Measurements from ENCODE around the gene PKP4.

- no peak for TF ChIP-seq CTCF (IDR thresholded peaks at IDR 0.05)
- TF ChIP-seq POLR2A (IDR thresholded peaks at IDR 0.05) = no peak
- no peak for TF ChIP-seq EP300 (IDR thresholded peaks at IDR 0.05)
Observed at GRCh38 chr2:158519481-158519880, 62.7 kb downstream of the PKP4 start.
